Measurements from ENCODE around the gene OR6N2.

- TF ChIP-seq GLIS3 (CRISPR knock-in tag; IDR thresholded peaks at IDR 0.05): no peak
- TF ChIP-seq CSRNP3 (CRISPR knock-in tag; IDR thresholded peaks at IDR 0.05): no peak
- TF ChIP-seq ZFP30 (CRISPR knock-in tag; IDR thresholded peaks at IDR 0.05): no peak
- no peak for TF ChIP-seq ARNTL (CRISPR knock-in tag; IDR thresholded peaks at IDR 0.05; ENCODE audit: borderline replicate concordance, low read depth)
- TF ChIP-seq ISL1 (CRISPR knock-in tag; IDR thresholded peaks at IDR 0.05): no peak
- TF ChIP-seq ZFP3 (CRISPR knock-in tag; IDR thresholded peaks at IDR 0.05): no peak
- TF ChIP-seq ZNF8 (CRISPR knock-in tag; IDR thresholded peaks at IDR 0.05): no peak
- TF ChIP-seq RARB (CRISPR knock-in tag; IDR thresholded peaks at IDR 0.05): no peak
- TF ChIP-seq TCF4 (CRISPR knock-in tag; IDR thresholded peaks at IDR 0.05; ENCODE audit: borderline replicate concordance): no peak
- TF ChIP-seq BACH2 (CRISPR knock-in tag; IDR thresholded peaks at IDR 0.05; ENCODE audit: borderline replicate concordance): no peak
- no peak for TF ChIP-seq ESRRG (CRISPR knock-in tag; IDR thresholded peaks at IDR 0.05)
- TF ChIP-seq TSHZ2 (CRISPR knock-in tag; IDR thresholded peaks at IDR 0.05): no peak
Observed at GRCh38 chr1:158798531-158798930, 17.5 kb upstream of the OR6N2 start.
